IMR-90 (cell line): ENCODE data around the gene STAM. TPM values are rescaled to one million over a fixed set of nuclear protein-coding genes. Genes with fewer than 3 reads are reported as not detected.

Experiments
- ATAC-seq: fragments of 200-7000 bp; cut with Tn5 transposase; 2 replicates; pipeline ENCODE4 v1.9.1; 2020; ENCODE audit warnings: low read depth, mild to moderate bottlenecking, moderate library complexity
- BruUV-seq: library from RNA; stranded (reverse); fragments of 400-500 nt; replicated peaks from 2 replicates; lab custom pipeline; 2021; lab: Mats Ljungman, UMichigan
- CTCF ChIA-PET: fragments of 300-600 bp; formaldehyde crosslinking; extraction: SDS; loops from one replicate; lab custom pipeline; 2021; ENCODE audit warnings: antibody characterized with exemption; lab: Yijun Ruan, JAX
- POLR2A ChIA-PET: fragments of 300-600 bp; sonication (Branson Sonifier 250); formaldehyde crosslinking; loops from one replicate; lab custom pipeline; 2022; ENCODE audit warnings: antibody characterized with exemption; ENCODE audit not compliant: unreplicated experiment; lab: Charles Lee
- DNase-seq: peaks from one replicate; pipeline ENCODE4 v3.0.0; 2013
- H2AFZ ChIP-seq: replicated peaks from 2 replicates; pipeline ENCODE3; 2013; ENCODE audit warnings: low read length, mild to moderate bottlenecking; ENCODE audit not compliant: poor library complexity
- H2AK5ac ChIP-seq: 2 replicates; pipeline ENCODE4 v1.6.1; 2013; ENCODE audit warnings: low read depth, low read length, inconsistent platforms
- H2AK9ac ChIP-seq: replicated peaks from 2 replicates; pipeline ENCODE3; 2013; ENCODE audit warnings: mild to moderate bottlenecking, low read depth, low read length, moderate library complexity; ENCODE audit not compliant: poor library complexity
- H2BK120ac ChIP-seq: 2 replicates; pipeline ENCODE4 v1.6.1; 2013; ENCODE audit warnings: low read depth, low read length, inconsistent platforms
- H2BK15ac ChIP-seq: 3 replicates; pipeline ENCODE4 v1.6.1; 2013; ENCODE audit warnings: low read depth, low read length, inconsistent platforms
- H2BK20ac ChIP-seq: 2 replicates; pipeline ENCODE4 v1.6.1; 2013; ENCODE audit warnings: low read depth, mild to moderate bottlenecking, inconsistent platforms, low read length, moderate library complexity
- H2BK5ac ChIP-seq: 2 replicates; pipeline ENCODE4 v1.6.1; 2013; ENCODE audit warnings: mild to moderate bottlenecking, low read depth, low read length, inconsistent platforms; ENCODE audit not compliant: poor library complexity, severe bottlenecking
- H3K14ac ChIP-seq: replicated peaks from 2 replicates; pipeline ENCODE4 v1.6.1; 2013; ENCODE audit warnings: low read depth, low read length, inconsistent platforms
- H3K18ac ChIP-seq: 2 replicates; pipeline ENCODE4 v1.6.1; 2013; ENCODE audit warnings: low read depth, low read length, control low read depth
- H3K23ac ChIP-seq: 2 replicates; pipeline ENCODE4 v1.6.1; 2013; ENCODE audit warnings: low read depth, low read length, inconsistent platforms
- H3K27ac ChIP-seq: 2 replicates; pipeline ENCODE4 v1.5.1; 2013; ENCODE audit warnings: mild to moderate bottlenecking, control low read depth, low read length; ENCODE audit not compliant: insufficient read depth
- H3K27me3 ChIP-seq: 2 replicates; pipeline ENCODE4 v1.6.1; 2013; ENCODE audit warnings: low read length; ENCODE audit not compliant: control insufficient read depth, insufficient read depth
- H3K36me3 ChIP-seq: 2 replicates; pipeline ENCODE4 v1.6.1; 2013; ENCODE audit warnings: low read length, mixed read lengths; ENCODE audit not compliant: control insufficient read depth, insufficient read depth
- H3K4ac ChIP-seq: 2 replicates; pipeline ENCODE4 v1.6.1; 2013; ENCODE audit warnings: low read depth, low read length, inconsistent platforms
- H3K4me1 ChIP-seq: 2 replicates; pipeline ENCODE4 v1.6.1; 2013; ENCODE audit warnings: low read length, mixed read lengths; ENCODE audit not compliant: control insufficient read depth, insufficient read depth
- H3K4me2 ChIP-seq: 2 replicates; pipeline ENCODE4 v1.6.1; 2013; ENCODE audit warnings: low read depth, mild to moderate bottlenecking, control low read depth, low read length, moderate library complexity
- H3K4me3 ChIP-seq: 2 replicates; pipeline ENCODE4 v1.5.1; 2013; ENCODE audit warnings: low read depth, mild to moderate bottlenecking, control low read depth, low read length, moderate library complexity; ENCODE audit not compliant: insufficient read depth
- H3K56ac ChIP-seq: 2 replicates; pipeline ENCODE4 v1.6.1; 2013; ENCODE audit warnings: low read length, inconsistent platforms; ENCODE audit not compliant: insufficient read depth; ENCODE audit errors: extremely low read depth
- H3K79me1 ChIP-seq, 2 experiments: 2 replicates each; pipeline ENCODE4 v1.6.1; 2013; ENCODE audit warnings: low read length in 2 of 2, inconsistent platforms in 1 of 2, low read depth in 1 of 2
- H3K9ac ChIP-seq: 2 replicates; pipeline ENCODE4 v1.6.1; 2013; ENCODE audit warnings: low read depth, low read length, control low read depth
- H3K9me1 ChIP-seq: 2 replicates; pipeline ENCODE4 v1.6.1; 2013; ENCODE audit warnings: low read length, inconsistent platforms; ENCODE audit not compliant: insufficient read depth
- H3K9me3 ChIP-seq: 2 replicates; pipeline ENCODE4 v1.6.1; 2013; ENCODE audit warnings: low read length; ENCODE audit not compliant: control insufficient read depth, insufficient read depth
- H4K20me1 ChIP-seq: 2 replicates; pipeline ENCODE4 v1.6.1; 2013; ENCODE audit warnings: low read length, inconsistent platforms; ENCODE audit not compliant: insufficient read depth
- H4K5ac ChIP-seq: 2 replicates; pipeline ENCODE4 v1.6.1; 2013; ENCODE audit warnings: mild to moderate bottlenecking, low read depth, low read length, control low read depth
- H4K8ac ChIP-seq, 2 experiments: 2 replicates each; pipeline ENCODE4 v1.6.1; 2013; ENCODE audit warnings: low read depth in 2 of 2, low read length in 2 of 2, control low read depth in 1 of 2, inconsistent platforms in 1 of 2
- H4K91ac ChIP-seq: 2 replicates; pipeline ENCODE4 v1.6.1; 2013; ENCODE audit warnings: low read depth, low read length, inconsistent platforms; ENCODE audit not compliant: insufficient read depth
- BHLHE40 ChIP-seq: fragments of 150-350 bp; IDR thresholded peaks from 2 replicates; pipeline ENCODE4 v1.6.1; 2016; ENCODE audit warnings: mild to moderate bottlenecking, low read depth, low read length
- CEBPB ChIP-seq: IDR thresholded peaks from 2 replicates; pipeline ENCODE4 v1.6.1; 2012; ENCODE audit warnings: low read depth, low read length, improper control_type of control experiment
- CHD1 ChIP-seq: IDR thresholded peaks from 2 replicates; pipeline ENCODE4 v1.6.1; 2012; ENCODE audit warnings: low read depth, low read length, improper control_type of control experiment
- FOS ChIP-seq: fragments of 150-350 bp; IDR thresholded peaks from 2 replicates; pipeline ENCODE4 v1.6.1; 2016; ENCODE audit warnings: low read depth, low read length
- MAFK ChIP-seq: IDR thresholded peaks from 2 replicates; pipeline ENCODE4 v1.6.1; 2012; ENCODE audit warnings: low read depth, low read length, improper control_type of control experiment
- MAZ ChIP-seq: IDR thresholded peaks from 2 replicates; pipeline ENCODE4 v1.6.1; 2012; ENCODE audit warnings: low read depth, mild to moderate bottlenecking, low read length, improper control_type of control experiment, moderate library complexity, borderline replicate concordance
- MXI1 ChIP-seq: IDR thresholded peaks from 2 replicates; pipeline ENCODE4 v1.6.1; 2012; ENCODE audit warnings: low read depth, mild to moderate bottlenecking, low read length, moderate library complexity, borderline replicate concordance
- NFE2L2 ChIP-seq: fragments of 150-350 bp; IDR thresholded peaks from 2 replicates; pipeline ENCODE4 v1.6.1; 2016; ENCODE audit warnings: low read depth, mild to moderate bottlenecking, low read length
- POLR2A ChIP-seq: IDR thresholded peaks from 2 replicates; pipeline ENCODE4 v1.6.1; 2012; ENCODE audit warnings: mild to moderate bottlenecking, low read depth, low read length
- RAD21 ChIP-seq: IDR thresholded peaks from 2 replicates; pipeline ENCODE4 v1.6.1; 2012; ENCODE audit warnings: low read length, improper control_type of control experiment
- RCOR1 ChIP-seq: IDR thresholded peaks from 2 replicates; pipeline ENCODE4 v1.6.1; 2012; ENCODE audit warnings: mild to moderate bottlenecking, low read length, improper control_type of control experiment; ENCODE audit not compliant: insufficient replicate concordance
- RFX5 ChIP-seq: IDR thresholded peaks from 2 replicates; pipeline ENCODE4 v1.8.0; 2012; ENCODE audit warnings: low read depth, mild to moderate bottlenecking, low read length, moderate library complexity
- SMC3 ChIP-seq: fragments of 150-350 bp; IDR thresholded peaks from 2 replicates; pipeline ENCODE4 v1.6.1; 2016; ENCODE audit warnings: low read depth, mild to moderate bottlenecking, antibody characterized with exemption, low read length, moderate library complexity
- WGBS, 2 experiments: methylation state at CpG; one replicate each; pipeline versions ENCODE4 v1.1.5 to v1.1.7; 2013; ENCODE audit warnings: missing lambda C conversion rate in 2 of 2; ENCODE audit not compliant: insufficient read length in 1 of 2; ENCODE audit errors: extremely low coverage in 2 of 2; 5-methylcytosine and 5-hydroxymethylcytosine counted together
- dilution Hi-C: fragments of 300-500 bp; cut with HindIII; formaldehyde crosslinking; loops from one replicate; pipeline ENCODE4 v1.14.3; 2018; ENCODE audit warnings: low sequenced_read_pairs; ENCODE audit not compliant: unreplicated experiment
- in situ Hi-C: fragments of 300-500 bp; cut with MboI; formaldehyde crosslinking; loops from 3 replicates; pipeline ENCODE4 v1.14.3; 2019; ENCODE audit warnings: low sequenced_read_pairs, inconsistent platforms, mixed read lengths
- intact Hi-C: fragments of 100-400 bp; cut with micrococcal nuclease; formaldehyde crosslinking; loops from 2 replicates; pipeline ENCODE4 v1.10.0; 2022
- polyA plus RNA-seq, 3 experiments: library from polyadenylated mRNA; depleted of rRNA; stranded (reverse); fragments of >200 nt; gene quantifications; 2 replicates each; pipeline ENCODE4 v1.2.3, GENCODE V29; 2012; ENCODE audit warnings: low replicate concordance in 1 of 3
- total RNA-seq: library from RNA; depleted of rRNA; stranded (reverse); fragments of >200 nt; gene quantifications from 2 replicates; pipeline ENCODE4 v1.2.3, GENCODE V29; 2012
- TF ChIP-seq, protein P1 (sequence below): fragments of 150-350 bp; IDR thresholded peaks from 2 replicates; pipeline ENCODE4 v1.6.1; 2017; ENCODE audit warnings: mild to moderate bottlenecking, antibody characterized with exemption, low read length, low read depth
- TF ChIP-seq, protein P2 (sequence below): fragments of 150-350 bp; IDR thresholded peaks from 2 replicates; pipeline ENCODE4 v1.6.1; 2016; ENCODE audit warnings: low read depth, mild to moderate bottlenecking, low read length, moderate library complexity, borderline replicate concordance
- TF ChIP-seq, protein P3 (sequence below): conservative IDR thresholded peaks from 2 replicates; pipeline ENCODE4 v1.5.1; 2012; ENCODE audit warnings: mild to moderate bottlenecking, low read depth, low read length, improper control_type of control experiment

STAM gene
- total and polyA plus RNA-seq, 2 of the 4 experiments (the other 2 are of a cell fraction), result 22.9 to 23.3 TPM

DNA sequence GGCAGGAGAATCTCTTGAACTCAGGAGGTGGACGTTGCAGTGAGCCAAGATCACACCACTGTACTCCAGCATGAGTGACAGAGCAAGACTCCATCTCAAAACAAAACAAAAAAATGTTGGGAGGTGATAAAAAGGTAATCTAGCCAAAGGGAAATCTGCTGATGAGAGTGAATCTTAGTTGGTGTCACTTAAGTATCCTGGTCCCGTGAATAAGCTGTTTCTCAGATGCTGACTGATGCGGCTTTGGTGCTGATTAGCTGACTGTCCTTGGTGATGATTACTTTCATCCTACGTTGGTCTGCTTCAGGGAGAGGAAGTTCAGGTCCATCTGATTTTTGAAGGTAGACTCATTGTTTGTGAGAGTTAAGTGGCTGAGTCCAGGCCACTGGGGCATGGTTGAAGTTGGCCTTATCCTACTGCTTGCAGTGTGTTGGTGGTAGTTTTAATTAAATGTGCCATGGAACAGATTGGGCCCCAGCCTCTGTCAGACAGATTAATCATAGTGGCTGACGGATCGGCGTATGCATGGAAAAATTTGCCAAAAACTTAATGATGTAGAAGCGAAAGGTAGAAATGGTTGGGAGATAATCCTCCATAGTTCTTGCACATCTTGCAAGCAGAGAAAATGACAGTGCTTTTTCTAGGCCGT lies 90.6 kb downstream of the STAM start:
- WGBS, 2 experiments, result no CpG with 5 or more reads among the region's 9 CpGs
- in situ Hi-C loops (no loop called here), intact Hi-C loops (loop anchor here (5.0 kb wide), 1 partner anchor 503 kb away; no protein-coding TSS in a partner anchor), dilution Hi-C loops (no loop called here)
- no peak for TF ChIP-seq MAZ
- no peak for TF ChIP-seq MAFK
- TF ChIP-seq, protein P1, sequence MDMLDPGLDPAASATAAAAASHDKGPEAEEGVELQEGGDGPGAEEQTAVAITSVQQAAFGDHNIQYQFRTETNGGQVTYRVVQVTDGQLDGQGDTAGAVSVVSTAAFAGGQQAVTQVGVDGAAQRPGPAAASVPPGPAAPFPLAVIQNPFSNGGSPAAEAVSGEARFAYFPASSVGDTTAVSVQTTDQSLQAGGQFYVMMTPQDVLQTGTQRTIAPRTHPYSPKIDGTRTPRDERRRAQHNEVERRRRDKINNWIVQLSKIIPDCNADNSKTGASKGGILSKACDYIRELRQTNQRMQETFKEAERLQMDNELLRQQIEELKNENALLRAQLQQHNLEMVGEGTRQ, result no peak
- no peak for TF ChIP-seq SMC3
- TF ChIP-seq RAD21, result no peak
- no peak for TF ChIP-seq NFE2L2
- no peak for TF ChIP-seq RFX5
- TF ChIP-seq, protein P2, sequence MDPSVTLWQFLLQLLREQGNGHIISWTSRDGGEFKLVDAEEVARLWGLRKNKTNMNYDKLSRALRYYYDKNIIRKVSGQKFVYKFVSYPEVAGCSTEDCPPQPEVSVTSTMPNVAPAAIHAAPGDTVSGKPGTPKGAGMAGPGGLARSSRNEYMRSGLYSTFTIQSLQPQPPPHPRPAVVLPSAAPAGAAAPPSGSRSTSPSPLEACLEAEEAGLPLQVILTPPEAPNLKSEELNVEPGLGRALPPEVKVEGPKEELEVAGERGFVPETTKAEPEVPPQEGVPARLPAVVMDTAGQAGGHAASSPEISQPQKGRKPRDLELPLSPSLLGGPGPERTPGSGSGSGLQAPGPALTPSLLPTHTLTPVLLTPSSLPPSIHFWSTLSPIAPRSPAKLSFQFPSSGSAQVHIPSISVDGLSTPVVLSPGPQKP, result no peak
- no peak for TF ChIP-seq MXI1
- no peak for TF ChIP-seq CEBPB
- TF ChIP-seq CHD1, result no peak
- TF ChIP-seq, protein P3, sequence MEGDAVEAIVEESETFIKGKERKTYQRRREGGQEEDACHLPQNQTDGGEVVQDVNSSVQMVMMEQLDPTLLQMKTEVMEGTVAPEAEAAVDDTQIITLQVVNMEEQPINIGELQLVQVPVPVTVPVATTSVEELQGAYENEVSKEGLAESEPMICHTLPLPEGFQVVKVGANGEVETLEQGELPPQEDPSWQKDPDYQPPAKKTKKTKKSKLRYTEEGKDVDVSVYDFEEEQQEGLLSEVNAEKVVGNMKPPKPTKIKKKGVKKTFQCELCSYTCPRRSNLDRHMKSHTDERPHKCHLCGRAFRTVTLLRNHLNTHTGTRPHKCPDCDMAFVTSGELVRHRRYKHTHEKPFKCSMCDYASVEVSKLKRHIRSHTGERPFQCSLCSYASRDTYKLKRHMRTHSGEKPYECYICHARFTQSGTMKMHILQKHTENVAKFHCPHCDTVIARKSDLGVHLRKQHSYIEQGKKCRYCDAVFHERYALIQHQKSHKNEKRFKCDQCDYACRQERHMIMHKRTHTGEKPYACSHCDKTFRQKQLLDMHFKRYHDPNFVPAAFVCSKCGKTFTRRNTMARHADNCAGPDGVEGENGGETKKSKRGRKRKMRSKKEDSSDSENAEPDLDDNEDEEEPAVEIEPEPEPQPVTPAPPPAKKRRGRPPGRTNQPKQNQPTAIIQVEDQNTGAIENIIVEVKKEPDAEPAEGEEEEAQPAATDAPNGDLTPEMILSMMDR, result no peak
- TF ChIP-seq RCOR1, result no peak
- TF ChIP-seq POLR2A, result no peak
- TF ChIP-seq BHLHE40, result no peak
- no peak for TF ChIP-seq FOS
- H4K20me1 ChIP-seq, result no peaks in the 10 kb centered on the region
- no peak overlapping the region for H2BK20ac ChIP-seq
- no peak overlapping the region for H3K4me2 ChIP-seq
- ChIA-PET POLR2A (no interaction called here), CTCF (no interaction called here)
- H3K14ac ChIP-seq, result no peak overlapping the region
- no peak overlapping the region for H4K91ac ChIP-seq
- BruUV-seq, result no TSS peak
- H2AFZ ChIP-seq, result no peak overlapping the region
- no peak overlapping the region for H2AK5ac ChIP-seq
- H3K9me3 ChIP-seq, result no peaks in the 10 kb centered on the region
- no peak overlapping the region for H3K27ac ChIP-seq
- no peak overlapping the region for H3K9ac ChIP-seq
- DNase-seq (no peak), ATAC-seq (no peak)
- no peak overlapping the region for H3K4me3 ChIP-seq
- H3K27me3 ChIP-seq, result no peaks in the 10 kb centered on the region
- no peaks in the 10 kb centered on the region for H3K9me1 ChIP-seq
- H3K18ac ChIP-seq, result no peak overlapping the region
- H3K4ac ChIP-seq, result no peak overlapping the region
- H2BK15ac ChIP-seq, result no peak overlapping the region
- no peak overlapping the region for H3K23ac ChIP-seq
- H2BK5ac ChIP-seq, result no peak overlapping the region
- H4K8ac ChIP-seq, result no peak overlapping the region
- H3K56ac ChIP-seq, result no peak overlapping the region
- H2BK120ac ChIP-seq, result no peak overlapping the region
- H3K36me3 ChIP-seq, result no peaks in the 10 kb centered on the region
- H3K79me1 ChIP-seq, result no peaks in the 10 kb centered on the region
- no peaks in the 10 kb centered on the region for H3K4me1 ChIP-seq
- no peak overlapping the region for H2AK9ac ChIP-seq
- H4K5ac ChIP-seq, result no peak overlapping the region
